Esophagus squamous epithelium (tissue), 5 donors: ENCODE results near the gene ZBTB4. TPM values are rescaled to one million over a fixed set of nuclear protein-coding genes. Genes with fewer than 3 reads are reported as not detected.
A peak's percentile ranks its signal among the peaks of the same experiment; 100 is the strongest.

Source experiments
- DNase-seq: peaks from one replicate; lab custom pipeline; 2025; lab: John Stamatoyannopoulos, UW
- H3K27ac ChIP-seq, 4 donors: fragments of 200-600 bp; sonication (generic); one replicate each; pipeline ENCODE4 v1.5.1; 2016 to 2019; ENCODE audit warnings: mild to moderate bottlenecking in 1 of 4
- H3K27me3 ChIP-seq, 4 donors: fragments of 200-600 bp; sonication (generic); 1 replicate in 3 of 4; 2 replicates in 1 of 4; pipeline versions ENCODE4 v1.5.1 to v1.6.0; 2017 to 2021; ENCODE audit warnings: antibody characterized with exemption in 1 of 4
- H3K36me3 ChIP-seq, 3 donors: fragments of 200-600 bp; sonication (generic); one replicate each; pipeline ENCODE4 v1.5.1; 2016 to 2019
- H3K4me1 ChIP-seq, 3 donors: fragments of 200-600 bp; sonication (generic); one replicate each; pipeline ENCODE4 v1.5.1; 2017 to 2019
- H3K4me3 ChIP-seq, 4 donors: fragments of 200-600 bp; sonication (generic); 1 replicate in 3 of 4; 2 replicates in 1 of 4; pipeline ENCODE4 v1.5.1; 2016 to 2019; ENCODE audit warnings: mild to moderate bottlenecking in 2 of 4, moderate library complexity in 1 of 4
- H3K9me3 ChIP-seq, 3 donors: fragments of 200-600 bp; sonication (generic); one replicate each; pipeline ENCODE4 v1.5.1; 2016 to 2019
- CTCF ChIP-seq, 6 experiments: fragments of 450-650 bp in 4 of 6; fragments of 200-600 bp in 2 of 6; sonication (generic) in 2 of 6; IDR thresholded peaks; one replicate each; pipeline ENCODE4 v1.5.1; 2016 to 2019; ENCODE audit warnings: antibody characterized with exemption in 6 of 6, mild to moderate bottlenecking in 4 of 6, moderate library complexity in 4 of 6
- POLR2A ChIP-seq, 4 donors: fragments of 450-650 bp; IDR thresholded peaks; one replicate each; pipeline ENCODE4 v1.6.1; 2017; ENCODE audit warnings: antibody characterized with exemption in 4 of 4, mild to moderate bottlenecking in 4 of 4, moderate library complexity in 3 of 4
- WGBS, 2 donors: methylation state at CpG; one replicate each; pipeline ENCODE4 v1.1.5; 2018; 5-methylcytosine and 5-hydroxymethylcytosine counted together
- intact Hi-C: fragments of 100-400 bp; cut with DNase I; formaldehyde crosslinking; loops from one replicate; pipeline ENCODE4 v1.15.0; 2022
- total RNA-seq, 4 donors: library from RNA; depleted of rRNA; stranded (reverse); fragments of >200 nt; gene quantifications; one replicate each; pipeline ENCODE4 v1.1.0, GENCODE V29; 2016
- donor health status: DM: yes; HTN: yes; CAD: no.

Gene ZBTB4
- total RNA-seq, 4 donors from 2014 or later: 13.4 to 35.1 (median 28.5) TPM

- H3K36me3 ChIP-seq: peaks cover 0 to 44% (median 6%) of the 10 kb centered on the region in 3 donors
- DNase-seq: no peak
- H3K9me3 ChIP-seq: no peaks in the 10 kb centered on the region
- H3K4me3 ChIP-seq: no peak overlapping the region
- no peak for TF ChIP-seq CTCF (IDR thresholded peaks at IDR 0.05)
- no peak for TF ChIP-seq POLR2A (IDR thresholded peaks at IDR 0.05)
- 83 to 94% methylated on average over 10 to 12 of the region's 12 CpGs for WGBS, 2 donors
- intact Hi-C loops: no loop called here
- no peak overlapping the region for H3K27ac ChIP-seq
- H3K4me1 ChIP-seq: peaks cover 19 to 91% (median 38%) of the 10 kb centered on the region in 3 donors
- no peaks in the 10 kb centered on the region for H3K27me3 ChIP-seq
Measured at GRCh38 chr17:7468804-7469389, 10.5 kb downstream of the ZBTB4 start.

GRCh38 chr17:7468290-7468689 lies 11.1 kb downstream of the ZBTB4 start:
- intact Hi-C loops: no loop called here
- Histone ChIP-seq H3K9me3 (no peaks in the 10 kb centered on the region), H3K4me1 (peaks cover 23 to 91% (median 33%) of the 10 kb centered on the region in 3 donors), H3K36me3 (peaks cover 0 to 50% (median 6%) of the 10 kb centered on the region in 3 donors), H3K27ac (no peak overlapping the region), H3K27me3 (no peaks in the 10 kb centered on the region), H3K4me3 (no peak overlapping the region)
- no peak for DNase-seq
- WGBS, 2 donors: 90 to 95% methylated on average over 8 to 11 of the region's 11 CpGs
- TF ChIP-seq CTCF (IDR thresholded peaks at IDR 0.05): no peak
- TF ChIP-seq POLR2A (IDR thresholded peaks at IDR 0.05): no peak

- Histone ChIP-seq H3K36me3 (peaks cover 7 to 58% (median 11%) of the 10 kb centered on the region in 3 donors), H3K4me3 (no peak overlapping the region), H3K4me1 (peaks cover 23 to 86% (median 32%) of the 10 kb centered on the region in 3 donors), H3K27me3 (no peaks in the 10 kb centered on the region), H3K9me3 (no peaks in the 10 kb centered on the region), H3K27ac (peak overlapping the region in 3 of 4 donors; percentile 64 to 75 (median 66))
- DNase-seq: no peak
- WGBS, 2 donors: 91 to 94% methylated on average over 2 to 3 of the region's 3 CpGs
- TF ChIP-seq CTCF (IDR thresholded peaks at IDR 0.05) (no peak), POLR2A (IDR thresholded peaks at IDR 0.05) (no peak)
- intact Hi-C loops: no loop called here
Measured at GRCh38 chr17:7467498-7467897, 11.9 kb downstream of the ZBTB4 start.

GRCh38 chr17:7466639-7467341 lies 12.6 kb downstream of the ZBTB4 start:
- Histone ChIP-seq H3K36me3 (peaks cover 10 to 65% (median 11%) of the 10 kb centered on the region in 3 donors), H3K27ac (peak overlapping the region; percentile 0 to 75 (median 65)), H3K9me3 (no peaks in the 10 kb centered on the region), H3K27me3 (no peaks in the 10 kb centered on the region), H3K4me3 (no peak overlapping the region), H3K4me1 (peaks cover 18 to 84% (median 25%) of the 10 kb centered on the region in 3 donors)
- no peak for DNase-seq
- TF ChIP-seq POLR2A (IDR thresholded peaks at IDR 0.05) (no peak), CTCF (IDR thresholded peaks at IDR 0.05) (no peak)
- WGBS, 2 donors: 65 to 78% methylated on average over 12 to 14 of the region's 16 CpGs
- intact Hi-C loops: no loop called here

GRCh38 chr17:7466318-7466638 lies 13.2 kb downstream of the ZBTB4 start:
- peaks cover 10 to 68% (median 11%) of the 10 kb centered on the region in 3 donors for H3K36me3 ChIP-seq
- peaks cover 17 to 84% (median 20%) of the 10 kb centered on the region in 3 donors for H3K4me1 ChIP-seq
- H3K4me3 ChIP-seq: no peak overlapping the region
- DNase-seq: no peak
- intact Hi-C loops: no loop called here
- WGBS, 2 donors: 76 to 86% methylated on average over 5 of the region's 9 CpGs
- no peaks in the 10 kb centered on the region for H3K27me3 ChIP-seq
- no peak for TF ChIP-seq POLR2A (IDR thresholded peaks at IDR 0.05)
- no peak for TF ChIP-seq CTCF (IDR thresholded peaks at IDR 0.05)
- no peaks in the 10 kb centered on the region for H3K9me3 ChIP-seq
- H3K27ac ChIP-seq: peak overlapping the region; percentile 0 to 75 (median 65)
